GM21390 (cell line): ENCODE data around the gene ANKRD7.
A peak's percentile ranks its signal among the peaks of the same experiment; 100 is the strongest.
"Not testable (repeated sequence)": the region's sequence is repeated elsewhere in the genome, so short reads cannot be mapped to it uniquely, and the experiment has no call there.

Source experiments
- ATAC-seq: cut with Tn5 transposase; IDR thresholded peaks from one replicate; pipeline ENCODE4 v1.9.1; 2021; ENCODE audit not compliant: unreplicated experiment

The ANKRD7 gene

DNA sequence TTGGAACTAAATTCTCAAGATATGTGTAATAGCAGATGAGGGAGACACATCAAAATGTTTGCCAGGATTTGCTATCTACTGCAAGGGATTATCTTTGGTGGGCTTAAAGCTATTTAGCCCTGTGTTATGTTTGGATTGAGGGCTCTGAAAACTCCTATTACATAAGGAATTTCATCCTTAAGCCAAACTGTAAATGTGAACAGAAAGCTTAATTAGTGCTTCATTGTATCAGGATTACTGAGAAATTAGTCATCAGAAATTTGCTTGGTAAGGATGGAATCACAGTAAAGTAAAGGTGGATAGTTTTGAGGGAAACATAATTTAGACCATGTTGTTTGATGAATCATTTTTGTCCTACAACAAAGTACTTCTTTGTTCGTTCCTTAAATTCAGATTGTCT lies 8.3 kb downstream of the ANKRD7 start:
- no peak for ATAC-seq

GRCh38 chr7:118233799-118234198 lies 9.3 kb downstream of the ANKRD7 start:
- no peak for ATAC-seq

DNA sequence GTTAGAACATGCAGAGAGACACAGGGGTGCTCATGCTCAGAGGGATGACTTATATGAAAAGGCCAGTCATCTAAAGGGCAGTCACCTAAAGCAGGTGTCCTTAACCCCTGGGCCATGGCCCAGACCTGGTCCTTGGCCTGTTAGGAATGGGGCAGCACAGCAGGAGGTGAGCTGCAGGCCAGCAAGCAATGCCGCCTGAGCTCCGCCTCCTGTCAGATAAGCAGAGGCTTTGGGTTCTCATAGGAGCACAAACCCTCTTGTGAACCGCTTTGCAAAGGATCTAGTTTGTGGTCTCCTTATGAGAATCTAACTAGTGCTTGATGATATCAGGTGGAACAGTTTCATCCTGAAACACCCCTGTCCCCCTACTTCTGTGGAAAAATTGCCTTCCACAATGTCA lies 14.5 kb downstream of the ANKRD7 start:
- no peak for ATAC-seq

GRCh38 chr7:118240320-118240719 lies 15.8 kb downstream of the ANKRD7 start:
- not testable (repeated sequence) for ATAC-seq

- no peak for ATAC-seq
Observed at GRCh38 chr7:118243695-118244094, 19.2 kb downstream of the ANKRD7 start.

DNA sequence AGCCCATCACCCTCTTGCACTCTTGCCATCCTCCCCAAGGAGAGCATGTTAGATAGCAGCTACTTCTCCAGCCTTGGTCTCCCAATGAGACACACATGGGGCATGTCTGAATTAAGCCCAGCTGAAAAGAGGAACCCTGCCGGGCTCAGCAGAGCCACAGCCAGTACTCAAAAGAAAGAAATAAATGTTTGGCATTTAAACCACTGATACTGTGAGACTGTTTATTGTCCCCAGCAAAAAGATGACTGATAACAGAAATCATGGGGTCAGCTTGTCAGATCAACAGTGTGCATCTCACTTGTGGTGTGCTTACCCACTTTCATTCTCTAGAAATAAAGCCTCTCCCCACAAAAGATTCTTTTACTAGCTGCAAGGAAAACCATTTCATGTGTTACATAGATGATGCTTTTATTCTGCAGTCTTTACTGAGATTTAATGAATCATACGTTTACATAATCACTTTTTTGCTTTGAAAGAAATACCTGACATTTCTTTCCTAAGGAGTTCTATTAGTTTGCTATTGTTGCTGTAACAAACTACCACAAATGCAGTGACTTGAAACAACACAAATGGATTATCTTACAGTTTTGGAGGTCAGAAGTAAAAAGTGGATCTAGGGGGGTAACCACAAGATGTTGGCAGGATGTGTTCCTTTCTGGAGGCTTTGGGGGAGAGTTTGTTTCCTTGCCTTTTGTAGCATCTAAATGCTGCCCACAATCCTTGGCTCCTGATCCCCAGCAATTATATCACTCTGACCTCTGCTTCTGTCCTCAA lies 20.9 kb downstream of the ANKRD7 start:
- peak; percentile 62 for ATAC-seq

DNA sequence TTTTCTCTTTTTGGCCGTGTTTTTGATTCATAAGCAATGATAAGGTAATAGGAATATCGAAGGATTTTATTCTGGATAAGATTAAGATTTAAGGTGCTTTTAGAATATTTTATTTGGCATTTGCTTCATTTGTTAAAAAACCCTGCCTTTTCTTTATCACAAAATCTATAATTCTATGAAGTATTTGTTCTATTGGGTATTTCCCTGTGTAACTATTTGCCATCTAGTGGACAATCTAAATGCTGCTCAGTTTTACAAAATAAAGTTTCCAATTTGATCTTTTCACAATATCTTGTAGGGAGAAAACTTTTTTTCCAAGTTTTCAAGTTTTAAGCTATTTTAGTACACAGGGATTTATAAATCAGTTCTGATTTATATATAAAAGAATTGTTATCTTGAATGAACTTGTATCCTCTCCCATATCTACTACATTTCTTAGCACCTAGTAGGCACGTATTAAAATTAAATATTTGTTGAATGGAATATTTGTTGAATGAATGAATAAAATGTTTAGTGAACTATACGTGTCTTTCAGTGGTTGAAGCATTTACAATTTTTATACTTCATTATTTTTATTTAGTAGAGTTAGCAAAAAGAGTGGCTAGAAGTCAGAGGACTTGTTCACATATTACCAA lies 26.5 kb downstream of the ANKRD7 start:
- no peak for ATAC-seq

DNA sequence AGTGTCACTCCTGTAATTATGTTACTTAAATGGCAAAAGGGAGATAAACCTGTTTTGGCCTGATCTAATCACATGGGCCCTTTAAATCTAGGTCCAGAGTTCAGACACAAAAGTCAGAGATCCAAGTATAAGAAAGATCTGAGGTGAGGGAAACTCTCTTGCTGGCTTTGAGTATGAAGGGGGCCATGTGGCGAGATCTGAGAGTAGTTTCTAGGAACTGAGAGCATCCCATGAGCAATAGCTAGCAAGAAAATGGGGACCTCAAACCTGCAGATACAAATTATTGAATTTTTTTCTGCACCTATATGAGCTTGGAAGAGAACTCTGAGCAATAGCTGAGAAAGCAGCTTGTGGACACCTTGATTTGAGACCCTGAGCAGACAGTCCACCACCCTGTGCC lies 27.6 kb downstream of the ANKRD7 start:
- no peak for ATAC-seq

- no peak for ATAC-seq
Observed at GRCh38 chr7:118259115-118259514, 34.6 kb downstream of the ANKRD7 start.

- ATAC-seq, result no peak
Observed at GRCh38 chr7:118264836-118265235, 40.3 kb downstream of the ANKRD7 start.

- no peak for ATAC-seq
Observed at GRCh38 chr7:118280319-118281012, 56.0 kb downstream of the ANKRD7 start.

DNA sequence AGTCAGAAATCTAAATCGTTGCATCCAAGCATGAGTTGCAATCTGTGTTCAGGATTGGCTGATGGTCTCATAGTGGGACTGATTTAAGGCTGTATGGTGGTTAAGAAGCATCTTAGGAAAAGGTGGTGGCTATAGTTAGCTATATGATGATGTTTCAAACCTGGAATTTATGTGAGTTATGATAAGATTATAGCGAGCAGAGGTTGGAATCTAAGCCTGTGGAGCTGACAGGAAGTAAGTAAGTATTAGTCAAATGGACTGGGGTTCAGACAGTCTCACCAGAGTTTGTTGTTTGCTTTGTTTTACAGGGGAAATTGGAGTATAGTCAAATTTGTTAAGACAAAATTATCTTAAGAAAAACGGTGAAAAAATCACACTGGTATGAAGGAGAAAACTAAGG lies 56.7 kb downstream of the ANKRD7 start:
- ATAC-seq, result no peak

GRCh38 chr7:118285358-118285757 lies 60.9 kb downstream of the ANKRD7 start:
- no peak for ATAC-seq

DNA sequence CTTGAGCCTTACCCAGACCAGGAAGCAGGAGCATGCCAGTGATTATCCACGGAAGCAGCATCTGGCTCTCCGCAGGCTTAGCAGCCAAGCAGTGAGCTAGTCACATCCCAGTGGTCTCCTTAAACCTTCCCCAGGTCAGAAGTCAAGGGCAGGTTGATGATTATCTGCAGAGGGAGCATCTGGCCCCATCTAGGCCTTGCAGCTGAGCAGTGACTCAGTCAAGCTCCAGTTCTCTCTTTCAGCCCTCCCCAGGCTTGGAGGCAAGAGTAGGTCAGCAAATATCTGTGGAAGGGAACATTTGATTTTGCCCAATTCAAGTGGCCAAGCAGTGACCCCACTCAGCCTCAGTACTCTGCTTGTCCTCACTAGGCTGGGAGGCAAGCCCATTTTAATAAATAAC lies 61.6 kb downstream of the ANKRD7 start:
- no peak for ATAC-seq

DNA sequence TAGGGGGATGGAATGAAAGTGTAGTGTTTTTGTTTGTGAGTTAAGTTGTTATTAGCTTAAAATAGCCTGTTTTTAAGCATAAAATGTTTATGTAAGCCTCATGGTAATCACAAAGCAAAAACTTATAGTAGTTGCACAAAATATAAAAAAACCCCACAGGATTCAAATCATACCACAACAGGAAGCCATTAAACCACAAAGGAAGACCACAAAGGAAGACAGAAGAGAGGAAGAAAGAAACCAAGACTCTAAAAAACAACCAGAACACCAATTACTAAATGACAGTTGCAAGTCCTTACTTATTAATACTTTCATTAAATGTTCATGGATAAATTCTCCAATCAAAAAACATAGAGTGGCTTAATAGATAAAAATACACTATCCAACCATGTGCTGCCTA lies 63.6 kb downstream of the ANKRD7 start:
- peak; percentile 87 for ATAC-seq

DNA sequence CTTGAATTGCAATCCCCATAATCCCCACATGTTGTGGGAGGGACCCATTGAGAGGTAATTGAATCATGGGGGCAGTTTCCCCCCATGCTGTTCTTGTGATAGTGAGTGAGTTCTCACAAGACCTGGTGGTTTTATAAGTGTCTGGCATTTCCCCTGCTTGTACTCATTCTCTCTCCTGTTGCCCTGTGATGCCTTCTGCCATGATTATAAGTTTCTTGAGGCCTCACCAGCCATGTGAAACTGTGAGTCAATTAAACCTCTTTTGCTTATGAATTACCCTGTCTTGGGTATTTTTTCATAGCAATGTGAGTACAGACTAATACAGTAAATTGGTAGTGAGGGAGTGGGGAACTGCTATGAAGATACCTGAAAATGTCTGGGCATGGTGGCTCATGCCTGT lies 65.0 kb downstream of the ANKRD7 start:
- ATAC-seq, result no peak
